Measurements from ENCODE around the gene ZBTB16. TPM values are rescaled to one million over a fixed set of nuclear protein-coding genes. Genes with fewer than 3 reads are reported as not detected.

The ZBTB16 gene
- polyA plus RNA-seq, 1 donor from 2014 or later = 0.45 TPM

- no peak overlapping the region for H3K27ac ChIP-seq (ENCODE audit: low read length)
- H3K4me2 ChIP-seq (ENCODE audit: low read length) = no peak overlapping the region
- H3K4me3 ChIP-seq (ENCODE audit: low read length) = no peak overlapping the region
- H3K27me3 ChIP-seq (ENCODE audit: insufficient read depth, low read depth, low read length) = no peaks in the 10 kb centered on the region
- H3K9ac ChIP-seq (ENCODE audit: low read length) = no peak overlapping the region
- no peaks in the 10 kb centered on the region for H4K20me1 ChIP-seq (ENCODE audit: insufficient read depth)
- H3F3A ChIP-seq (ENCODE audit: insufficient read depth, low read length, poor library complexity, severe bottlenecking) = no peaks in the 10 kb centered on the region
- TF ChIP-seq SMC3 (conservative IDR thresholded peaks at IDR 0.05; ENCODE audit: poor library complexity) (no peak), EP300 (conservative IDR thresholded peaks at IDR 0.05; ENCODE audit: poor library complexity, severe bottlenecking) (no peak), REST (IDR thresholded peaks at IDR 0.05; ENCODE audit: borderline replicate concordance) (no peak), RAD21 (conservative IDR thresholded peaks at IDR 0.05) (no peak), TAF1 (IDR thresholded peaks at IDR 0.05; ENCODE audit: low read depth) (no peak), POLR2AphosphoS5 (IDR thresholded peaks at IDR 0.05) (no peak)
- H3K36me3 ChIP-seq (ENCODE audit: insufficient read depth, low read length) = no peaks in the 10 kb centered on the region
- no peak overlapping the region for H2AFZ ChIP-seq (ENCODE audit: low read depth, low read length)
- H3K9me3 ChIP-seq (ENCODE audit: low read length) = no peaks in the 10 kb centered on the region
- no peaks in the 10 kb centered on the region for H3K9me2 ChIP-seq (ENCODE audit: insufficient read depth, low read length)
- H3K79me2 ChIP-seq (replicated peaks; ENCODE audit: insufficient read depth, low read length) = peaks cover 4% of the 10 kb centered on the region
Observed at GRCh38 chr11:114145166-114145775, 85.8 kb downstream of the ZBTB16 start.

GRCh38 chr11:114147375-114148012 is 88.0 kb downstream of the ZBTB16 start:
- no peak for TF ChIP-seq RAD21 (conservative IDR thresholded peaks at IDR 0.05)
- Histone ChIP-seq H3K27ac (ENCODE audit: low read length) (no peak overlapping the region), H3K4me2 (ENCODE audit: low read length) (no peak overlapping the region), H3K9me3 (ENCODE audit: low read length) (no peaks in the 10 kb centered on the region), H3K9ac (ENCODE audit: low read length) (no peak overlapping the region), H3F3A (ENCODE audit: insufficient read depth, low read length, poor library complexity, severe bottlenecking) (no peaks in the 10 kb centered on the region), H3K79me2 (replicated peaks; ENCODE audit: insufficient read depth, low read length) (peaks cover 6% of the 10 kb centered on the region), H3K4me3 (ENCODE audit: low read length) (no peak overlapping the region), H3K36me3 (ENCODE audit: insufficient read depth, low read length) (no peaks in the 10 kb centered on the region), H4K20me1 (ENCODE audit: insufficient read depth) (no peaks in the 10 kb centered on the region), H3K27me3 (ENCODE audit: insufficient read depth, low read depth, low read length) (no peaks in the 10 kb centered on the region), H3K9me2 (ENCODE audit: insufficient read depth, low read length) (no peaks in the 10 kb centered on the region), H2AFZ (ENCODE audit: low read depth, low read length) (no peak overlapping the region)

DNA sequence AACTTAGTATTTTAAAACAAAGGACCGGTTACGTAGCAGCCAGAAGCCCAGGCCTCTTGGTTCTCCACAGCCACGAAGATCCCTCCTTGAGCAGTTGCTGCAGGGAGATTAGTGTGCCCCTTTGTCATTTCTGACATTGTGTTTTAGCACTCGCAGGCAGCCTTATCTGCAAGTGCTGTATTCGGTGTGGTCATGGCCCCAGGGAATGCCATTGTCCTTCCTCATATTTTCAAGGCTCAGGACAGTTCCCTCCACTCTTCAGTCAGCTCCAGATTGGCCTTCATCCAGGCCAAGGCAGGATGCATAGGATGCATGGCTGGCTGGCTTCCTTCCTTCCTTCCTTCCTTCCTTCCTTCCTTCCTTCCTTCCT is 88.5 kb downstream of the ZBTB16 start:
- H3K27me3 ChIP-seq (ENCODE audit: insufficient read depth, low read depth, low read length) = no peaks in the 10 kb centered on the region
- no peaks in the 10 kb centered on the region for H3K36me3 ChIP-seq (ENCODE audit: insufficient read depth, low read length)

More for the DNA sequence above, 88.5 kb downstream of the ZBTB16 start:
- no peaks in the 10 kb centered on the region for H3K9me2 ChIP-seq (ENCODE audit: insufficient read depth, low read length)
- no peaks in the 10 kb centered on the region for H4K20me1 ChIP-seq (ENCODE audit: insufficient read depth)
- no peak for TF ChIP-seq RAD21 (conservative IDR thresholded peaks at IDR 0.05)
- H3F3A ChIP-seq (ENCODE audit: insufficient read depth, low read length, poor library complexity, severe bottlenecking) = no peaks in the 10 kb centered on the region
- H3K4me2 ChIP-seq (ENCODE audit: low read length) = no peak overlapping the region
- no peaks in the 10 kb centered on the region for H3K9me3 ChIP-seq (ENCODE audit: low read length)
- no peak overlapping the region for H3K9ac ChIP-seq (ENCODE audit: low read length)
- H3K27ac ChIP-seq (ENCODE audit: low read length) = no peak overlapping the region
- peaks cover 6% of the 10 kb centered on the region for H3K79me2 ChIP-seq (replicated peaks; ENCODE audit: insufficient read depth, low read length)
- no peak overlapping the region for H2AFZ ChIP-seq (ENCODE audit: low read depth, low read length)
- H3K4me3 ChIP-seq (ENCODE audit: low read length) = no peak overlapping the region
